ENCODE data around the gene LRIG2. TPM values are rescaled to one million over a fixed set of nuclear protein-coding genes. Genes with fewer than 3 reads are reported as not detected.

Gene LRIG2
- total RNA-seq, 2 donors from 2014 or later = 21.2 to 23.0 TPM

DNA sequence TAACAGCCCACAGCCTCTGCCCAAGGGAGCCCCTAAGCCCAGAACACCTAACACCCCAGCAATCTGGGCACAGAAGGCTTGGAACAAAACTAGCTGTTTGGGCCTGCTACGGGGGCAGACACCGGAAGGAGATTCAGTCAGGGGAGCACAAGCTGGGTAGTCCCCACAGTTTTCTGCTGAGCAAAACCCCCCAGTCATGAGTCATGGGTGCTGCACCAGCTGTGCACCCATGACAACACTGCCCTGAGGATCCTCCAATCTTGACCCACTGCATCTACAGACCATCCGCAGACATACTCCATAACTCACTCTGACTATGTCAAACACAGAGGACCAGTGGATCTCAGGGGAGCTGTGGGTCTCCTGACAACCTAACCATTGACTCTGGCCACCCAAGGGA, 105.1 kb downstream of the LRIG2 start:
- H3K4me1 Mint-ChIP-seq = peaks cover 4% of the 10 kb centered on the region
- H3K27me3 ChIP-seq (ENCODE audit: control insufficient read depth, insufficient read depth, low read length, poor library complexity, severe bottlenecking) = no peaks in the 10 kb centered on the region

DNA sequence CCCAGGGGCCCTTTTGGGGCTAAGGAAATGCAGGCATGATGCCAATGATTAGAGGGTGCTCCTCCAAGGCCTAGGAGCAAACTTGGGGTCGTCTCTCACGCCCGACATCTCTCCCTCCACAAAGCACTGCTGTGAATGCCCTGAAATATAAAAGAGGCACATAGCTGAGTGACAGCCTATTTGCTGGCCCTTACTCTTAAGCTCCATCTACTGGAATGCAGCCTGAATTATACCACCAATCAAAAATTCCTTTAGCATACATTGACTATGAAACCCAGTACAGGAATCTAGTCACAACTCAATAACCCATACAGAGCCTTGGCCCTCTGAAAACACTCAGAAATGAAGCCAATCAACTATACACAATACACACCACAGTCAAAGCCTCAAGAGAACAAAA, 105.5 kb downstream of the LRIG2 start:
- Histone ChIP-seq H3K4me1 (ENCODE audit: control insufficient read depth, insufficient read depth, low read length) (no peaks in the 10 kb centered on the region), H3K4me3 (ENCODE audit: low read length) (no peak overlapping the region), H3K9ac (ENCODE audit: extremely low read depth, low read length, poor library complexity, severe bottlenecking) (no peak overlapping the region), H3K9me3 (ENCODE audit: control insufficient read depth, low read length) (peaks cover 19% of the 10 kb centered on the region), H3K27me3 (ENCODE audit: control insufficient read depth, insufficient read depth, low read length, poor library complexity, severe bottlenecking) (no peaks in the 10 kb centered on the region), H3K36me3 (ENCODE audit: control insufficient read depth, insufficient read depth, low read length) (no peaks in the 10 kb centered on the region), H3K27ac (ENCODE audit: low read depth, low read length) (no peak overlapping the region)
- Mint-ChIP-seq H3K4me3 (no peak overlapping the region), H3K9me3 (peaks cover 24% of the 10 kb centered on the region), H3K27ac (no peak overlapping the region), H3K36me3 (ENCODE audit: low read depth) (no peaks in the 10 kb centered on the region), H3K4me1 (peaks cover 4% of the 10 kb centered on the region), H3K27me3 (ENCODE audit: insufficient read depth) (no peaks in the 10 kb centered on the region)
- DNase-seq = no peak
- TF ChIP-seq, protein P1, sequence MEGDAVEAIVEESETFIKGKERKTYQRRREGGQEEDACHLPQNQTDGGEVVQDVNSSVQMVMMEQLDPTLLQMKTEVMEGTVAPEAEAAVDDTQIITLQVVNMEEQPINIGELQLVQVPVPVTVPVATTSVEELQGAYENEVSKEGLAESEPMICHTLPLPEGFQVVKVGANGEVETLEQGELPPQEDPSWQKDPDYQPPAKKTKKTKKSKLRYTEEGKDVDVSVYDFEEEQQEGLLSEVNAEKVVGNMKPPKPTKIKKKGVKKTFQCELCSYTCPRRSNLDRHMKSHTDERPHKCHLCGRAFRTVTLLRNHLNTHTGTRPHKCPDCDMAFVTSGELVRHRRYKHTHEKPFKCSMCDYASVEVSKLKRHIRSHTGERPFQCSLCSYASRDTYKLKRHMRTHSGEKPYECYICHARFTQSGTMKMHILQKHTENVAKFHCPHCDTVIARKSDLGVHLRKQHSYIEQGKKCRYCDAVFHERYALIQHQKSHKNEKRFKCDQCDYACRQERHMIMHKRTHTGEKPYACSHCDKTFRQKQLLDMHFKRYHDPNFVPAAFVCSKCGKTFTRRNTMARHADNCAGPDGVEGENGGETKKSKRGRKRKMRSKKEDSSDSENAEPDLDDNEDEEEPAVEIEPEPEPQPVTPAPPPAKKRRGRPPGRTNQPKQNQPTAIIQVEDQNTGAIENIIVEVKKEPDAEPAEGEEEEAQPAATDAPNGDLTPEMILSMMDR (conservative IDR thresholded peaks at IDR 0.05) = no peak
- 86 to 94% methylated on average over 3 of the region's 3 CpGs for WGBS, 2 experiments (ENCODE audit: insufficient coverage in 1 of 2, insufficient read length in 1 of 2)

More for the DNA sequence above, 105.1 kb downstream of the LRIG2 start:
- Histone ChIP-seq H3K27ac (ENCODE audit: low read depth, low read length) (no peak overlapping the region), H3K4me1 (ENCODE audit: control insufficient read depth, insufficient read depth, low read length) (no peaks in the 10 kb centered on the region), H3K9me3 (ENCODE audit: control insufficient read depth, low read length) (peaks cover 23% of the 10 kb centered on the region), H3K9ac (ENCODE audit: extremely low read depth, low read length, poor library complexity, severe bottlenecking) (no peak overlapping the region), H3K36me3 (ENCODE audit: control insufficient read depth, insufficient read depth, low read length) (no peaks in the 10 kb centered on the region), H3K4me3 (ENCODE audit: low read length) (no peak overlapping the region)
- no peak overlapping the region for H3K4me3 Mint-ChIP-seq
- DNase-seq = no peak
- no peaks in the 10 kb centered on the region for H3K27me3 Mint-ChIP-seq (ENCODE audit: insufficient read depth)
- TF ChIP-seq, protein P1 (conservative IDR thresholded peaks at IDR 0.05) = no peak
- no peak overlapping the region for H3K27ac Mint-ChIP-seq
- peaks cover 25% of the 10 kb centered on the region for H3K9me3 Mint-ChIP-seq
- WGBS, 2 experiments (ENCODE audit: insufficient coverage in 1 of 2, insufficient read length in 1 of 2) = 94% methylated on average over 2 to 3 of the region's 3 CpGs
- H3K36me3 Mint-ChIP-seq (ENCODE audit: low read depth) = no peaks in the 10 kb centered on the region

Other genes starting within 250 kb of the LRIG2 start
- 100 to 1,000 TPM; 229 to 248 TPM for gene SLC16A1, start 117.0 kb upstream of the LRIG2 start, total RNA-seq